Ascending aorta (tissue), 2 donors: ENCODE data around the gene GRIFIN. TPM values are rescaled to one million over a fixed set of nuclear protein-coding genes. Genes with fewer than 3 reads are reported as not detected.
A peak's percentile ranks its signal among the peaks of the same experiment; 100 is the strongest.

ENCODE experiments used
- DNase-seq, 2 donors: peaks; one replicate each; pipeline ENCODE4 v3.0.0-alpha.2; 2019; ENCODE audit warnings: low spot score in 2 of 2
- H3K27ac ChIP-seq, 2 donors: fragments of 200-600 bp; sonication (generic); one replicate each; pipeline ENCODE4 v1.5.1; 2016 to 2017; ENCODE audit warnings: mild to moderate bottlenecking in 1 of 2
- H3K27me3 ChIP-seq: fragments of 200-600 bp; sonication (generic); one replicate; pipeline ENCODE4 v1.5.1; 2017
- H3K36me3 ChIP-seq, 2 donors: fragments of 200-600 bp; sonication (generic); one replicate each; pipeline ENCODE4 v1.5.1; 2016
- H3K4me1 ChIP-seq, 2 donors: fragments of 200-600 bp; sonication (generic); one replicate each; pipeline ENCODE4 v1.5.1; 2016 to 2017; ENCODE audit warnings: mild to moderate bottlenecking in 1 of 2
- H3K4me3 ChIP-seq, 2 donors: fragments of 200-600 bp; sonication (generic); one replicate each; pipeline ENCODE4 v1.5.1; 2016 to 2017; ENCODE audit warnings: mild to moderate bottlenecking in 1 of 2
- H3K9me3 ChIP-seq, 2 donors: fragments of 200-600 bp; sonication (generic); one replicate each; pipeline ENCODE4 v1.5.1; 2016
- CTCF ChIP-seq, 3 experiments: fragments of 200-600 bp in 2 of 3; fragments of 450-650 bp in 1 of 3; sonication (generic) in 2 of 3; IDR thresholded peaks; one replicate each; pipeline ENCODE4 v1.5.1; 2016 to 2019; ENCODE audit warnings: antibody characterized with exemption in 3 of 3, mild to moderate bottlenecking in 1 of 3, moderate library complexity in 1 of 3
- intact Hi-C: fragments of 100-400 bp; cut with DNase I; formaldehyde crosslinking; loops from one replicate; pipeline ENCODE4 v1.15.1; 2023
- total RNA-seq: library from RNA; depleted of rRNA; stranded (reverse); fragments of >200 nt; gene quantifications from one replicate; pipeline ENCODE4 v1.1.0, GENCODE V29; 2016

The GRIFIN gene
- total RNA-seq, 1 donor from 2014 or later = not detected

DNA sequence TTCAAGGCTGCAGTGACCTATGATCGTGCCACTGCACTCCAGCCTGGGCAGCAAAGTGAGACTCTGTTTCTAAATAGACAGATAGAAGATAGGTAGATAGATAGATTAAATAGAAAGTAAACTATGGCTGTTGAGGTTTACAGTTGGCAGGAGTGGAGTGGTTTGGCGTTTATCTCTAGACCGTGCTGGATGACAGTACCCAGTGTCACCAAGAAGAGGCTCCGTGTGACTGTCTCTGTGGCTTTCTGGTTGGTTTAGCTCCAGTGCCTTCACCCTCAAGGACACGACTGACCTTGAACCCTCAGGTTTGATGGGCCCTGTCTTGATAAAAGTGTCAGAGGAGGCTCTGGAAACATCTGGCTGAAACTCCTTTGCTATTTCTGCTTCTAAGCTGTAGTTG is 41.1 kb downstream of the GRIFIN start:
- Histone ChIP-seq H3K27me3 (no peaks in the 10 kb centered on the region), H3K4me3 (no peak overlapping the region), H3K4me1 (no peaks in the 10 kb centered on the region), H3K27ac (no peak overlapping the region), H3K36me3 (peaks cover 28 to 37% of the 10 kb centered on the region in 2 donors), H3K9me3 (no peaks in the 10 kb centered on the region)
- intact Hi-C loops = no loop called here
- TF ChIP-seq CTCF (IDR thresholded peaks at IDR 0.05) = no peak
- DNase-seq = no peak

DNA sequence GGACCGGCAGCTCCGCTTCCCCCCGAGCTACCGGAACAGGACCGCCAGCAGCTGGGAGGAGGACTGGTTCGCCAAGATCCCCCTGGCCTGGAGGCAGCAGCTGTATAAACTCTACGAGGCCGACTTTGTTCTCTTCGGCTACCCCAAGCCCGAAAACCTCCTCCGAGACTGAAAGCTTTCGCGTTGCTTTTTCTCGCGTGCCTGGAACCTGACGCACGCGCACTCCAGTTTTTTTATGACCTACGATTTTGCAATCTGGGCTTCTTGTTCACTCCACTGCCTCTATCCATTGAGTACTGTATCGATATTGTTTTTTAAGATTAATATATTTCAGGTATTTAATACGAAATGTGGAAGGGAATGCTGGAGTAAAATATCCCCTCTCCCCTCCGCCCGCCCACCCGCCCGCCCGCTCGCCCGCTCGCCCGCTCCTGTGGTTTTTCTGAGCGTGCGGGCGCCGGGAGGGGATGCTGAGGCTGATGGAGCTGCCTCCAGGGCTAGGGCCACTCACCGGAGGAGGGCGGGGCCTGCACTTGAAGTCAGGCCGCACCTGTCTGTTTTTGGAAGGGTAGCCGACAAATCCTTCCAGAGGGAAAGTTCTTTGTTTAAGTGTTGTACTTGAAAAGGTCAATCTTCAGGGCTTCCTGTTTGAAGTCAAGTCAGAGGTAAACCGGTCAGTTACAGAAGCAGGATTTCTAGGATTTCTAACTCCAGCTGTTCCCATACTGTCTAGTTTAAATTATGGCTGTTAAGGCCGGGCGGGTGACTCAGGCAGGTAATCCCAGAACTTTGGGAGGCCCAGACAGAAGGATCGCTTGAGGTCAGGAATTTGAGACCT is 42.3 kb downstream of the GRIFIN start:
- Histone ChIP-seq H3K4me1 (no peaks in the 10 kb centered on the region), H3K9me3 (no peaks in the 10 kb centered on the region), H3K27ac (no peak overlapping the region), H3K27me3 (no peaks in the 10 kb centered on the region), H3K4me3 (no peak overlapping the region), H3K36me3 (peaks cover 28 to 37% of the 10 kb centered on the region in 2 donors)
- TF ChIP-seq CTCF (IDR thresholded peaks at IDR 0.05) = no peak
- intact Hi-C loops = no loop called here
- DNase-seq = no peak

DNA sequence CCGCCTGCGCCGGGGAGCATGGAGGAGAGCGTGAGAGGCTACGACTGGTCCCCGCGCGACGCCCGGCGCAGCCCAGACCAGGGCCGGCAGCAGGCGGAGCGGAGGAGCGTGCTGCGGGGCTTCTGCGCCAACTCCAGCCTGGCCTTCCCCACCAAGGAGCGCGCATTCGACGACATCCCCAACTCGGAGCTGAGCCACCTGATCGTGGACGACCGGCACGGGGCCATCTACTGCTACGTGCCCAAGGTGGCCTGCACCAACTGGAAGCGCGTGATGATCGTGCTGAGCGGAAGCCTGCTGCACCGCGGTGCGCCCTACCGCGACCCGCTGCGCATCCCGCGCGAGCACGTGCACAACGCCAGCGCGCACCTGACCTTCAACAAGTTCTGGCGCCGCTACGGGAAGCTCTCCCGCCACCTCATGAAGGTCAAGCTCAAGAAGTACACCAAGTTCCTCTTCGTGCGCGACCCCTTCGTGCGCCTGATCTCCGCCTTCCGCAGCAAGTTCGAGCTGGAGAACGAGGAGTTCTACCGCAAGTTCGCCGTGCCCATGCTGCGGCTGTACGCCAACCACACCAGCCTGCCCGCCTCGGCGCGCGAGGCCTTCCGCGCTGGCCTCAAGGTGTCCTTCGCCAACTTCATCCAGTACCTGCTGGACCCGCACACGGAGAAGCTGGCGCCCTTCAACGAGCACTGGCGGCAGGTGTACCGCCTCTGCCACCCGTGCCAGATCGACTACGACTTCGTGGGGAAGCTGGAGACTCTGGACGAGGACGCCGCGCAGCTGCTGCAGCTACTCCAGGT is 43.1 kb downstream of the GRIFIN start:
- no peak overlapping the region for H3K4me3 ChIP-seq
- intact Hi-C loops = no loop called here
- H3K27me3 ChIP-seq = no peaks in the 10 kb centered on the region
- no peak overlapping the region for H3K27ac ChIP-seq
- peaks cover 28 to 33% of the 10 kb centered on the region in 2 donors for H3K36me3 ChIP-seq
- no peak for TF ChIP-seq CTCF (IDR thresholded peaks at IDR 0.05)
- H3K4me1 ChIP-seq = no peaks in the 10 kb centered on the region
- H3K9me3 ChIP-seq = no peaks in the 10 kb centered on the region
- DNase-seq = no peak

GRCh38 chr7:2431260-2431867 is 44.8 kb downstream of the GRIFIN start:
- no peak for DNase-seq
- H3K27me3 ChIP-seq = no peaks in the 10 kb centered on the region
- no peak overlapping the region for H3K4me3 ChIP-seq
- no peaks in the 10 kb centered on the region for H3K9me3 ChIP-seq
- TF ChIP-seq CTCF (IDR thresholded peaks at IDR 0.05) = peak in 1 of 3 experiments; percentile 25
- peaks cover 28 to 33% of the 10 kb centered on the region in 2 donors for H3K36me3 ChIP-seq
- intact Hi-C loops = no loop called here
- H3K27ac ChIP-seq = no peak overlapping the region
- no peaks in the 10 kb centered on the region for H3K4me1 ChIP-seq

DNA sequence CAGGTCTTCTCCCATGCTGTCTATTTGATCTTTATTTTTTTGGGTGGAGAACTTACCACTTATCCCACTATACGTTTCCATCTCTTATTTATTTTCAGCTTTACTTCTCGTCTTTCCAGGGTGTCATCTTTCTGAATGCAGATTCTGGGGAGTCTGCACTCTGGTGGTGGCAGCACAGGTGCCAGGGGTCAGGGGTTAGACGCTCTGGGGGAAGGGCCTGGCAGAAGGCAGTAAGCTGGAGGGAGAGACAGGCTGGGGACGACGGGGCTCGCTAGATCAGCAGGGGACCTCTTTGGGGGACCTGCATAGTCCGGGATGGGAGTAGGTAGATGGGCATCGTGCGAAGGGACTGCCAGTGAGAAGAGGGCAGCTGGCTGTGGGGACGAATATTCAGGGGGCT is 50.4 kb downstream of the GRIFIN start:
- TF ChIP-seq CTCF (IDR thresholded peaks at IDR 0.05) = no peak
- intact Hi-C loops = loop anchor here (5.0 kb wide), 1 partner anchor 48 kb away; no protein-coding TSS in a partner anchor
- H3K9me3 ChIP-seq = no peaks in the 10 kb centered on the region

More for the DNA sequence above, 50.4 kb downstream of the GRIFIN start:
- no peak for DNase-seq
- no peaks in the 10 kb centered on the region for H3K27me3 ChIP-seq
- no peak overlapping the region for H3K27ac ChIP-seq
- no peak overlapping the region for H3K4me3 ChIP-seq
- H3K36me3 ChIP-seq = no peaks in the 10 kb centered on the region
- no peaks in the 10 kb centered on the region for H3K4me1 ChIP-seq

Other genes with a start within 250 kb of the GRIFIN start
- 59.6 TPM for gene MAD1L1, start 243.5 kb downstream of the GRIFIN start, total RNA-seq
- 6.7 TPM for gene MRM2, start 234.2 kb downstream of the GRIFIN start, total RNA-seq
- gene NUDT1, start 234.2 kb downstream of the GRIFIN start, total RNA-seq = 9.0 TPM
- gene SNX8, start 162.0 kb downstream of the GRIFIN start, total RNA-seq = 12.2 TPM
- 84.9 TPM for gene EIF3B, start 121.6 kb downstream of the GRIFIN start, total RNA-seq
- gene CHST12, start 72.8 kb downstream of the GRIFIN start, total RNA-seq = 79.4 TPM
- gene LFNG, start 43.4 kb upstream of the GRIFIN start, total RNA-seq = 102 TPM
- gene BRAT1, start 79.1 kb upstream of the GRIFIN start, total RNA-seq = 84.0 TPM
- gene IQCE, start 82.6 kb upstream of the GRIFIN start, total RNA-seq = 11.4 TPM
- gene TTYH3, start 155.6 kb upstream of the GRIFIN start, total RNA-seq = 70.5 TPM
- gene AMZ1, start 211.8 kb upstream of the GRIFIN start, total RNA-seq = not detected